Measurements from ENCODE around the gene KNDC1. TPM values are rescaled to one million over a fixed set of nuclear protein-coding genes. Genes with fewer than 3 reads are reported as not detected.

Gene KNDC1
- total RNA-seq, 1 donor from 2014 or later: 0.54 TPM

GRCh38 chr10:133182791-133183645, 23.0 kb downstream of the KNDC1 start:
- Mint-ChIP-seq H3K9me3 (peaks cover 13% of the 10 kb centered on the region), H3K27me3 (ENCODE audit: insufficient read depth) (no peaks in the 10 kb centered on the region), H3K27ac (no peak overlapping the region), H3K4me3 (no peak overlapping the region), H3K36me3 (ENCODE audit: low read depth) (no peaks in the 10 kb centered on the region), H3K4me1 (ENCODE audit: low read depth) (no peaks in the 10 kb centered on the region)
- DNase-seq (ENCODE audit: low spot score): no peak
- intact Hi-C loops (cut with micrococcal nuclease): no loop called here

- intact Hi-C loops (cut with micrococcal nuclease): no loop called here
- H3K36me3 Mint-ChIP-seq (ENCODE audit: low read depth): no peaks in the 10 kb centered on the region
- H3K9me3 Mint-ChIP-seq: peaks cover 8% of the 10 kb centered on the region
- DNase-seq (ENCODE audit: low spot score): no peak
- no peak overlapping the region for H3K4me3 Mint-ChIP-seq
- H3K27ac Mint-ChIP-seq: no peak overlapping the region
- H3K27me3 Mint-ChIP-seq (ENCODE audit: insufficient read depth): no peaks in the 10 kb centered on the region
- H3K4me1 Mint-ChIP-seq (ENCODE audit: low read depth): no peaks in the 10 kb centered on the region
Observed at GRCh38 chr10:133183646-133184378, 23.8 kb downstream of the KNDC1 start.

GRCh38 chr10:133184591-133185244, 24.7 kb downstream of the KNDC1 start:
- intact Hi-C loops (cut with micrococcal nuclease): no loop called here
- Mint-ChIP-seq H3K27me3 (ENCODE audit: insufficient read depth) (no peaks in the 10 kb centered on the region), H3K9me3 (peaks cover 8% of the 10 kb centered on the region), H3K27ac (no peak overlapping the region), H3K4me1 (ENCODE audit: low read depth) (no peaks in the 10 kb centered on the region), H3K4me3 (no peak overlapping the region), H3K36me3 (ENCODE audit: low read depth) (no peaks in the 10 kb centered on the region)
- DNase-seq (ENCODE audit: low spot score): no peak

- H3K4me1 Mint-ChIP-seq (ENCODE audit: low read depth): no peaks in the 10 kb centered on the region
- intact Hi-C loops (cut with micrococcal nuclease): no loop called here
Observed at GRCh38 chr10:133185421-133185820, 25.4 kb downstream of the KNDC1 start.

GRCh38 chr10:133185916-133186315, 25.9 kb downstream of the KNDC1 start:
- Mint-ChIP-seq H3K36me3 (ENCODE audit: low read depth) (no peaks in the 10 kb centered on the region), H3K27ac (no peak overlapping the region), H3K4me1 (ENCODE audit: low read depth) (no peaks in the 10 kb centered on the region), H3K27me3 (ENCODE audit: insufficient read depth) (no peaks in the 10 kb centered on the region), H3K4me3 (no peak overlapping the region), H3K9me3 (peaks cover 8% of the 10 kb centered on the region)
- no peak for DNase-seq (ENCODE audit: low spot score)
- intact Hi-C loops (cut with micrococcal nuclease): no loop called here

More at GRCh38 chr10:133185421-133185820, 25.4 kb downstream of the KNDC1 start:
- Mint-ChIP-seq H3K27ac (no peak overlapping the region), H3K4me3 (no peak overlapping the region), H3K36me3 (ENCODE audit: low read depth) (no peaks in the 10 kb centered on the region), H3K27me3 (ENCODE audit: insufficient read depth) (no peaks in the 10 kb centered on the region), H3K9me3 (peaks cover 8% of the 10 kb centered on the region)
- DNase-seq (ENCODE audit: low spot score): no peak

GRCh38 chr10:133186416-133187090, 26.5 kb downstream of the KNDC1 start:
- H3K4me1 Mint-ChIP-seq (ENCODE audit: low read depth): no peaks in the 10 kb centered on the region
- DNase-seq (ENCODE audit: low spot score): no peak
- H3K9me3 Mint-ChIP-seq: peaks cover 8% of the 10 kb centered on the region
- H3K27ac Mint-ChIP-seq: no peak overlapping the region
- no peaks in the 10 kb centered on the region for H3K36me3 Mint-ChIP-seq (ENCODE audit: low read depth)
- no peak overlapping the region for H3K4me3 Mint-ChIP-seq
- no peaks in the 10 kb centered on the region for H3K27me3 Mint-ChIP-seq (ENCODE audit: insufficient read depth)
- intact Hi-C loops (cut with micrococcal nuclease): no loop called here

GRCh38 chr10:133187091-133187905, 27.3 kb downstream of the KNDC1 start:
- H3K36me3 Mint-ChIP-seq (ENCODE audit: low read depth): no peaks in the 10 kb centered on the region
- H3K9me3 Mint-ChIP-seq: peaks cover 8% of the 10 kb centered on the region
- no peaks in the 10 kb centered on the region for H3K4me1 Mint-ChIP-seq (ENCODE audit: low read depth)
- no peak overlapping the region for H3K27ac Mint-ChIP-seq
- H3K4me3 Mint-ChIP-seq: no peak overlapping the region
- intact Hi-C loops (cut with micrococcal nuclease): no loop called here
- no peak for DNase-seq (ENCODE audit: low spot score)
- no peaks in the 10 kb centered on the region for H3K27me3 Mint-ChIP-seq (ENCODE audit: insufficient read depth)

GRCh38 chr10:133187906-133188681, 28.1 kb downstream of the KNDC1 start:
- DNase-seq (ENCODE audit: low spot score): no peak
- intact Hi-C loops (cut with micrococcal nuclease): no loop called here
- peaks cover 8% of the 10 kb centered on the region for H3K9me3 Mint-ChIP-seq
- no peaks in the 10 kb centered on the region for H3K27me3 Mint-ChIP-seq (ENCODE audit: insufficient read depth)
- H3K36me3 Mint-ChIP-seq (ENCODE audit: low read depth): no peaks in the 10 kb centered on the region
- no peaks in the 10 kb centered on the region for H3K4me1 Mint-ChIP-seq (ENCODE audit: low read depth)
- no peak overlapping the region for H3K4me3 Mint-ChIP-seq
- H3K27ac Mint-ChIP-seq: no peak overlapping the region

- no peak overlapping the region for H3K27ac Mint-ChIP-seq
- no peaks in the 10 kb centered on the region for H3K36me3 Mint-ChIP-seq (ENCODE audit: low read depth)
- H3K4me3 Mint-ChIP-seq: no peak overlapping the region
- no peaks in the 10 kb centered on the region for H3K4me1 Mint-ChIP-seq (ENCODE audit: low read depth)
- intact Hi-C loops (cut with micrococcal nuclease): no loop called here
- DNase-seq (ENCODE audit: low spot score): no peak
- H3K27me3 Mint-ChIP-seq (ENCODE audit: insufficient read depth): peaks cover 6% of the 10 kb centered on the region
- peaks cover 3% of the 10 kb centered on the region for H3K9me3 Mint-ChIP-seq
Observed at GRCh38 chr10:133189256-133189655, 29.2 kb downstream of the KNDC1 start.

- H3K27ac Mint-ChIP-seq: no peak overlapping the region
- no peaks in the 10 kb centered on the region for H3K36me3 Mint-ChIP-seq (ENCODE audit: low read depth)
- no peaks in the 10 kb centered on the region for H3K9me3 Mint-ChIP-seq
- no peak overlapping the region for H3K4me3 Mint-ChIP-seq
- H3K4me1 Mint-ChIP-seq (ENCODE audit: low read depth): no peaks in the 10 kb centered on the region
- H3K27me3 Mint-ChIP-seq (ENCODE audit: insufficient read depth): peaks cover 6% of the 10 kb centered on the region
- DNase-seq (ENCODE audit: low spot score): no peak
- intact Hi-C loops (cut with micrococcal nuclease): no loop called here
Observed at GRCh38 chr10:133189726-133190125, 29.7 kb downstream of the KNDC1 start.

- H3K9me3 Mint-ChIP-seq: no peaks in the 10 kb centered on the region
- H3K4me1 Mint-ChIP-seq (ENCODE audit: low read depth): no peaks in the 10 kb centered on the region
- H3K4me3 Mint-ChIP-seq: no peak overlapping the region
- intact Hi-C loops (cut with micrococcal nuclease): no loop called here
- no peak for DNase-seq (ENCODE audit: low spot score)
- H3K27me3 Mint-ChIP-seq (ENCODE audit: insufficient read depth): peaks cover 6% of the 10 kb centered on the region
- no peak overlapping the region for H3K27ac Mint-ChIP-seq
- H3K36me3 Mint-ChIP-seq (ENCODE audit: low read depth): no peaks in the 10 kb centered on the region
Observed at GRCh38 chr10:133190225-133190624, 30.2 kb downstream of the KNDC1 start.

All from activated T-helper 1 cell treated with anti-CD3 and anti-CD28 coated beads, Interleukin-12 subunit alpha, Interleukin-12 subunit beta, Interleukin-2, Interleukin-4 antibody, amounts not matched to agents 30 ng/mL and 10 ng/mL and 1 ng/mL, durations not matched to agents 14 hours and 24 hours and 36 hours (primary cell).